Renal cortex interstitium (tissue), 11 donors: ENCODE measurements around the gene USP24. TPM values are rescaled to one million over a fixed set of nuclear protein-coding genes. Genes with fewer than 3 reads are reported as not detected.

Experiments
- DNase-seq, 11 donors: peaks; one replicate each; pipeline ENCODE4 v3.0.0-alpha.2; 2013; ENCODE audit warnings: low read depth in 9 of 11, low spot score in 4 of 11; ENCODE audit errors: extremely low read depth in 1 of 11
- polyA plus RNA-seq, 3 donors: library from polyadenylated mRNA; unstranded; fragments of 120-200 nt; gene quantifications; one replicate each; pipeline ENCODE4 v1.2.1, GENCODE V29; 2013; ENCODE audit not compliant: insufficient read length in 3 of 3

Gene USP24
- polyA plus RNA-seq, 3 donors, result 41.3 to 55.4 (median 48.5) TPM

GRCh38 chr1:55179177-55179835 lies 35.9 kb downstream of the USP24 start:
- no peak for DNase-seq

DNA sequence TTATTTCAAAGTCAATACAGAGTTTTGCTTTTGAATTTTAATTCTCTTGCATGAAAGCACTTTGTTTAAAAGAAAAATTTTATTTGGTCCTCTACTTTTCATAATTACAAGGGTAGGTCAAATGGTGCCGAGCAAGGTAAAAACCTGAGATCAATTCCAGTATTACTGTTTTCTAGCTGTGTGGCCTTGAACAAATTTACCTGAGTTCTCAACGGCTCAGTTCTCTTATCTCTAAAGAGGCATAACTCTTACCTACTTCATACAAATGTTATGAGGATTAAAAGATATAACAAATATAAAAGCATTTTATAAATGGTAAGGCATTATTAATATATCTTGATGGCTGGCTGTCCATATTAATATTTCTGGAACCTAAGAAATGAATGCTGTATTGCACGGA lies 42.5 kb downstream of the USP24 start:
- DNase-seq, result no peak

GRCh38 chr1:55172272-55172671 lies 42.9 kb downstream of the USP24 start:
- peak in 6 of 11 donors; percentile 2 to 29 (median 10) for DNase-seq

- no peak for DNase-seq
Observed at GRCh38 chr1:55171694-55172093, 43.5 kb downstream of the USP24 start.

DNA sequence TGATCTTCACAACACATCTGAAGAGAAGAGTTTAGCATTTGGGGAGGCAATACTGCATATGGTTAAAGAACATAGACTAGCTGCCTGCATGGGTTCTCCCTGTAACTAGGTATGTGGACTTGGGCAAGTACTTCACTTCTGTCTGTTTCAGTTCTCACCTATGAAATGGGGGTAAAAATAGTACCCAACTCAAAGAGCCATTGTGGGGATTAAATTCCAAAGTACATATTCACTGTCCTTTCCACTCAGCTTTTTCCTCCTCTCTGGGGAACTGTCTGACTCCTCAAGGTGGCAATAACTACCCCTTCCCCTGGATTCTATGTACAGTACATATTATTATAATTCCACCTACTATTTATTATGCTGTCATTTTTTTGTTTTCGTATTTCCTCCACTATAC lies 44.7 kb downstream of the USP24 start:
- DNase-seq, result no peak

- DNase-seq, result no peak
Observed at GRCh38 chr1:55169126-55169525, 46.0 kb downstream of the USP24 start.

- DNase-seq, result no peak
Observed at GRCh38 chr1:55168353-55168752, 46.8 kb downstream of the USP24 start.

- DNase-seq, result no peak
Observed at GRCh38 chr1:55167224-55167871, 47.8 kb downstream of the USP24 start.

- no peak for DNase-seq
Observed at GRCh38 chr1:55164906-55165305, 50.3 kb downstream of the USP24 start.

GRCh38 chr1:55159571-55159970 lies 55.6 kb downstream of the USP24 start:
- DNase-seq, result no peak

DNA sequence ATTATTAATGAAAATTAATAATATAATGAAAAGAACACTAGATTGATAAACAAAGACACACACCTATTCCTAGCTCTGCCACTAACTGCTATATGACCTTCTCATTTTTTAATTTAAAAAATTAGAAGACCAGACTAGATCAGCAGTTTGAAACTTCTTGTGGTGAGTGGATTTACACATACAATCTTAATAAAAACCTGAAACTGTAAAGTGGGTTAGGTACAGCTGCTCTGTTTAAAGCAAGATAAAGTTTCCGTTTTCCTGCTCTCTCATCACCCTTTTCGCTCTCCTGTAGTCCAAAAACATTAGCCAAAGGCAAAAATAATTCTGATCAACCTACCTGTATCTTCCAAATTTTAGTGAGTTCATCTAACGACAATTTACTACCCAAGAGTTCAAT lies 58.6 kb downstream of the USP24 start:
- no peak for DNase-seq

DNA sequence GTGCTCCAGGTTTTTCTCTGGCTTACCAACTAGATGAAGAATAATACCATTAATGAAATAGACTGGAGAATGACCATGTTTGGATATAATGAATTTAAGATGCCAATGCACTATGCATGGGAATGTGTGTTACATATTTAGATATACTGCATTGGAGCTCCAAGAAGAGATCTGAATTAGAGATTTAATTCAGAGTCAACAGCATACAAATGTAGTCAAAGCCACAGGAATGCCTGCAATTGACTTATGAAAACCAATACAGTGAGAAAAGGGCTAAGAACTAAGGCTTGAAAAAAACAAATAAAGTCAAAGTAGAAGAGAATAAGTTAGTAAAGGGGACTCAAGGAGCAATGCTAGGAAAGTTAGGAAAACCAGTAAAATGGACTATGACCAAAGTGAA lies 59.1 kb downstream of the USP24 start:
- DNase-seq, result no peak

DNA sequence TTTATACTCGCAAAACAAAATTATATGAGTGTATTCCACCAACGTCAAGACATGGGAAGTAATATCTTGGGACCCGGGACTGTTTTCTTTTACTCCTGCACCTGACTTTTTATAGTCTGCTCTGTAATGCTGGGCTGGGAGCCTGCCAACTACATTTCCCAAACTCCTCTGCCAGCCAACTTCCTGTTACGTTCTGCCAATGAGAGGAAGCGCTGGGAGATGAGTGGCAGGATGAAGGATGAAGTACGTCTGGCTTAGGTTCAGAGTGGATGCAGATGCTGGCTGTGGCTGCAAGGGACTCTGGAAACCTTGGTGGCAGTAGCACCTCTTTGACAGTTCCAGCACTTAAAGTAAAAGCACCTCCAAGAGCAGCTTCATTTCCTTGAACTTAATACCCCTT lies 59.6 kb downstream of the USP24 start:
- no peak for DNase-seq

DNA sequence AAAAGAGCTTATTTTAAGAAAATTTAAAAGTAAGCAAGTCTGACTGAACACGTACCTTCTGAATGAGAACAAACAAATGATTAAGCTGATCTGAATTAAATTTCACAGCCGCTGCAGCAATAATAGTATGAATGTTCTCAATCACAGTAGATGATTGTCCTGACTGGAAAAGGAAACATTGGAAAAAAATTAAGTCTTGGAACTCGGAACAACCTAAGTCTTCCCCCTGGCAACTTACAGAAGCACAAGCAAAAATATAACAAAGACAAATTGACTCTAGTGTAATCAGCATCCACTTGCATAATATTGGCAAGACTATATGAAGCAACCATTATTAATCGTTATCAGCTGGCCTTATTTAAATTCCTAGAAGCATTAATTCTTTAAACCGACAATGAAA lies 60.5 kb downstream of the USP24 start:
- DNase-seq, result no peak

- DNase-seq, result no peak
Observed at GRCh38 chr1:55153031-55153430, 62.1 kb downstream of the USP24 start.

- no peak for DNase-seq
Observed at GRCh38 chr1:55150880-55151588, 64.1 kb downstream of the USP24 start.

GRCh38 chr1:55148676-55149075 lies 66.5 kb downstream of the USP24 start:
- DNase-seq, result no peak

DNA sequence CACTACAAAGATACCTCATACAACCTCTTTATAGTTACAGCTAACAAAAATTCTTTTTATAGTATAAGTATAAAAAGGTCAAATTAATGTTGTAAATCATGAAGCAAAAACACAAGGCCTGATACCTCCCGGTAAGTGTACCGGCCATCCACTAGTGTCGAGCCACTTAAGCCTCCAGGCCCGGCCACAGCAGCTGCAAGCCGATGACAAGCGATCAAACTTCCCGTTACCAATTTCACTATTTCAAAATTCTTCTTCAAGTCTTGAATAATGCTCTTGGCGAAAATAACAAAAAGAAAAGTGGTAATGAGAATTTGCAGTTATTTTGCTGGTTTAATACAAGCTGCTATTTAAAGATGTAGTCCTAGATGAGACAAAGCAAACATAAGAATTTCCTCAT lies 67.6 kb downstream of the USP24 start:
- no peak for DNase-seq

DNA sequence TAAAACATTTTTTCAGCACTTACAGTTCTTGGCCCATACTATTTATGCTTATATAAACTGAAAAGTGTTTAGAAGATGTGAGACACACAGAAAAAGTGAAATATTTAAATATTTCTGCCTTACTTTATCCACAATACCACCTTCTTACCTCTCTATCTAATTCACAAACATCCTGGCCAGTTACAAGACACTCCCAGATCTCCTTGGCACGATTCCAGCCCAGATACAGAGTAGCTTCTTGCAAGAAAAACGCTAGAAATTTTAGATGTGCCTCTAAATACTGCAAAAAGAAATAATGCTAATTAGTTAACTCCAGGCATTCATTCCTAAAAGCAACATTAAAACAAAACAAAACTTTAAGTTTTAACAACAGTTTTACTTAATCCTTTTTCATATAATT lies 68.4 kb downstream of the USP24 start:
- no peak for DNase-seq

GRCh38 chr1:55144886-55145285 lies 70.3 kb downstream of the USP24 start:
- no peak for DNase-seq
